K562 (cell line): ENCODE data around the gene ENTREP3. TPM values are rescaled to one million over a fixed set of nuclear protein-coding genes. Genes with fewer than 3 reads are reported as not detected.
A peak's percentile ranks its signal among the peaks of the same experiment; 100 is the strongest.

ENCODE experiments used
- ATAC-seq: fragments of 200-7000 bp; cut with Tn5 transposase; 3 replicates; pipeline ENCODE4 v1.9.1; 2020; ENCODE audit warnings: moderate library complexity
- BruUV-seq: library from RNA; stranded (reverse); fragments of 400-500 nt; replicated peaks from 2 replicates; lab custom pipeline; 2021; lab: Mats Ljungman, UMichigan
- CTCF ChIA-PET: fragments of 300-600 bp; formaldehyde crosslinking; extraction: SDS; loops from one replicate; lab custom pipeline; 2021; ENCODE audit warnings: low intra/inter-chr PET ratio; lab: Yijun Ruan, JAX
- POLR2A ChIA-PET: fragments of 300-600, 350-650 bp; sonication (Branson Sonifier 250); formaldehyde crosslinking; extraction: SDS; loops from one replicate; lab custom pipeline; 2021; ENCODE audit warnings: antibody characterized with exemption, inconsistent platforms; lab: Yijun Ruan, JAX
- DNase-seq, 4 experiments: peaks; one replicate each; pipeline versions ENCODE4 v3.0.0 to v3.0.0-alpha.2; 2011 to 2018; ENCODE audit warnings: low spot score in 3 of 4, mixed read lengths in 3 of 4; ENCODE audit errors: extremely low read depth in 1 of 4
- FAIRE-seq: peaks from 2 replicates; lab custom pipeline; 2011; peaks lifted over from hg19 to GRCh38; lab: Jason Lieb, UNC
- H2AFZ ChIP-seq: 2 replicates; pipeline ENCODE4 v1.6.0; 2011; ENCODE audit warnings: low read depth, low read length, control low read depth, inconsistent platforms
- H3K27ac ChIP-seq: fragments of 200-600 bp; 3 replicates; pipeline ENCODE4 v1.8.0; 2011; ENCODE audit warnings: low read depth, mild to moderate bottlenecking, control low read depth, inconsistent platforms, low read length, moderate library complexity, mixed read lengths; ENCODE audit errors: extremely low read depth
- H3K27me3 ChIP-seq, 2 experiments: fragments of 300-600 bp in 1 of 2; 2 replicates in 1 of 2; 3 replicates in 1 of 2; pipeline versions ENCODE4 v1.6.0 to v1.8.0; 2011; ENCODE audit warnings: inconsistent platforms in 2 of 2, low read length in 2 of 2, mild to moderate bottlenecking in 1 of 2, mixed read lengths in 1 of 2, moderate library complexity in 1 of 2; ENCODE audit not compliant: control insufficient read depth in 2 of 2, insufficient read depth in 2 of 2
- H3K36me3 ChIP-seq: fragments of 300-600 bp; 3 replicates; pipeline ENCODE4 v1.8.0; 2011; ENCODE audit warnings: mild to moderate bottlenecking, low read length, inconsistent platforms; ENCODE audit not compliant: control insufficient read depth, insufficient read depth
- H3K4me1 ChIP-seq, 2 experiments: fragments of 200-600 bp in 1 of 2; replicated peaks in 1 of 2; 2 replicates in 1 of 2; 3 replicates in 1 of 2; pipeline versions ENCODE4 v1.5.1 to v1.8.0; 2011; ENCODE audit warnings: inconsistent platforms in 2 of 2, low read length in 2 of 2, mild to moderate bottlenecking in 1 of 2, mixed read lengths in 1 of 2, moderate library complexity in 1 of 2; ENCODE audit not compliant: control insufficient read depth in 2 of 2, insufficient read depth in 2 of 2
- H3K4me2 ChIP-seq: 2 replicates; pipeline ENCODE4 v1.6.1; 2011; ENCODE audit warnings: low read length, control low read depth, inconsistent platforms, mixed read lengths; ENCODE audit not compliant: insufficient read depth
- H3K4me3 ChIP-seq: fragments of 200-600 bp; sonication (generic), shearing (Covaris generic); 2 replicates; pipeline ENCODE4 v1.5.1; 2016; ENCODE audit warnings: control low read depth, inconsistent platforms
- H3K79me2 ChIP-seq: fragments of 200-600 bp; 3 replicates; pipeline ENCODE4 v1.8.0; 2011; ENCODE audit warnings: low read length, inconsistent platforms; ENCODE audit not compliant: control insufficient read depth, insufficient read depth
- H3K9ac ChIP-seq, 2 experiments: 2 replicates each; pipeline versions ENCODE4 v1.6.0 to v1.6.1; 2011; ENCODE audit warnings: low read depth in 2 of 2, low read length in 2 of 2, control low read depth in 1 of 2, inconsistent platforms in 1 of 2, mild to moderate bottlenecking in 1 of 2, mixed read lengths in 1 of 2; ENCODE audit not compliant: insufficient read depth in 1 of 2
- H3K9me1 ChIP-seq: one replicate; pipeline ENCODE4 v1.6.0; 2011; ENCODE audit warnings: inconsistent platforms, mild to moderate bottlenecking, low read length, moderate library complexity; ENCODE audit not compliant: control insufficient read depth, insufficient read depth
- H3K9me3 ChIP-seq: replicated peaks from 2 replicates; pipeline ENCODE4 v1.5.1; 2011; ENCODE audit warnings: low read depth, low read length, inconsistent platforms; ENCODE audit not compliant: control insufficient read depth, insufficient read depth
- H4K20me1 ChIP-seq: replicated peaks from 2 replicates; pipeline ENCODE4 v1.6.1; 2011; ENCODE audit warnings: low read length, inconsistent platforms, mixed read lengths; ENCODE audit not compliant: control insufficient read depth, insufficient read depth
- GATAD2B ChIP-seq: fragments of 450-650 bp; IDR thresholded peaks from 2 replicates; pipeline ENCODE4 v1.6.1; 2017; ENCODE audit warnings: mild to moderate bottlenecking, borderline replicate concordance
- HNRNPH1 ChIP-seq: fragments of 200-400 bp; formaldehyde crosslinking; optimal IDR thresholded peaks from 2 replicates; pipeline ENCODE3; 2017; ENCODE audit warnings: low read depth, mild to moderate bottlenecking, low read length, moderate library complexity
- RBM39 ChIP-seq: fragments of 200-400 bp; formaldehyde crosslinking; optimal IDR thresholded peaks from 2 replicates; pipeline ENCODE3; 2018; ENCODE audit warnings: low read depth, low read length
- ZNF282 ChIP-seq: sonication (generic); formaldehyde crosslinking; IDR thresholded peaks from 2 replicates; pipeline ENCODE4 v1.8.1; 2023; ENCODE audit warnings: missing genetic modification reagents
- WGBS: fragments of 100-300 bp; shearing (Covaris generic); methylation state at CpG from one replicate; pipeline ENCODE4 v1.1.6; 2016; ENCODE audit warnings: low coverage, mixed read lengths; ENCODE audit not compliant: insufficient coverage; ENCODE audit errors: missing lambda C conversion rate; 5-methylcytosine and 5-hydroxymethylcytosine counted together
- in situ Hi-C: fragments of 300-500 bp; cut with MboI; formaldehyde crosslinking; loops from 4 replicates; pipeline ENCODE4 v1.15.0; 2018; ENCODE audit warnings: inconsistent platforms, mixed read lengths
- intact Hi-C: fragments of 100-400 bp; cut with micrococcal nuclease; formaldehyde crosslinking; loops from 2 replicates; pipeline ENCODE4 v1.14.2; 2022
- polyA plus RNA-seq, 8 experiments: library from polyadenylated mRNA; depleted of rRNA in 4 of 8; stranded (reverse) in 5 of 8; unstranded in 3 of 8; fragments of >200 nt; fragmentation: Nextera tagmentation in 2 of 8; fragmentation: Illumina TruSeq in 1 of 8; extraction: Ambion mirVana in 2 of 8; extraction: Trizol in 1 of 8; gene quantifications; 2 replicates each; pipeline versions ENCODE4 v1.2.1 to v1.2.3, GENCODE V29; 2011 to 2014; ENCODE audit warnings: inconsistent platforms in 1 of 8, missing spikeins in 1 of 8
- total RNA-seq, 7 experiments: library from RNA; depleted of rRNA in 6 of 7; stranded (reverse); fragments of >200 nt in 6 of 7; fragmentation: Illumina TruSeq in 2 of 7; extraction: Trizol in 2 of 7; gene quantifications; 2 replicates each; pipeline versions ENCODE4 v1.2.1 to v1.2.3, GENCODE V29; 2011 to 2021; ENCODE audit warnings: low replicate concordance in 1 of 7
- TF ChIP-seq, protein P1 (sequence below), 2 experiments: fragments of 450-650 bp in 1 of 2; sonication (generic) in 1 of 2; formaldehyde crosslinking in 1 of 2; IDR thresholded peaks in 1 of 2; conservative IDR thresholded peaks in 1 of 2; 2 replicates each; pipeline versions ENCODE4 v1.6.1 to v1.8.1; 2016 to 2023; ENCODE audit warnings: mild to moderate bottlenecking in 2 of 2, moderate library complexity in 2 of 2, inconsistent platforms in 1 of 2, missing genetic modification reagents in 1 of 2
- TF ChIP-seq, protein P2 (sequence below), 3 experiments: fragments of 200-800 bp in 1 of 3; fragments of 250-450 bp in 1 of 3; fragments of 450-650 bp in 1 of 3; sonication (Bioruptor Pico) in 1 of 3; sonication (Bioruptor generic) in 1 of 3; formaldehyde crosslinking in 1 of 3; IDR thresholded peaks; 2 replicates each; pipeline versions ENCODE4 v1.6.1 to v1.8.0; 2016 to 2022; ENCODE audit warnings: mild to moderate bottlenecking in 2 of 3, missing genetic modification characterization in 2 of 3, missing compliant biosample characterization in 1 of 3, moderate library complexity in 1 of 3
- TF ChIP-seq, protein P3 (sequence below), 2 experiments: fragments of 450-650 bp in 1 of 2; IDR thresholded peaks; 2 replicates each; pipeline ENCODE4 v1.6.1; 2011 to 2017; ENCODE audit warnings: low read depth in 2 of 2, antibody characterized with exemption in 1 of 2, borderline replicate concordance in 1 of 2, low read length in 1 of 2, mild to moderate bottlenecking in 1 of 2, mixed read lengths in 1 of 2; ENCODE audit not compliant: control insufficient read depth in 1 of 2
- TF ChIP-seq, protein P4 (sequence below): fragments of 250-450 bp; sonication (Bioruptor Pico); IDR thresholded peaks from 2 replicates; pipeline ENCODE4 v1.4.0; 2020; ENCODE audit warnings: mild to moderate bottlenecking, moderate library complexity, borderline replicate concordance

Gene ENTREP3
- total and polyA plus RNA-seq, 9 of the 15 experiments (the other 6 are each of a cell fraction or from before 2014, with no cell fraction given) = 1.9 to 41.8 (median 5.9) TPM

DNA sequence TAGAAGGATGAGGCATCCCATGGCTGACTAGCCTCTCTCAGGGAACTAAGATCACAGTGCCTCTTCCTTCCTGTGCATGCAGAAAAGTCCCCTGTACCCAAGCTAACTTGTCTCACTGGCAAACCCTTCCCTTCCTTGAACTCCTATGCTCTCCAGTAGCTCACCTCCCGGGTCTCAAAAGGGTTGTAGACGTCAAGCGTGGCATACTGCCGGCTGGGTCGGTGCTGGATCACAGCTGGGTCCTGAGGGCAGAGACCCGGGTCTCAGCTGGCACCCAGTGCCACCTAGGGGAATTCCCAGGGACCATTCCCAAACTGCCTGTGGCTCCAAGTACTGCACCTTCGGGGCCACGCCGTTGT lies 6.2 kb upstream of the ENTREP3 start:
- Histone ChIP-seq H3K27ac (peak overlapping the region; percentile 64), H3K4me1 (peaks cover 7 to 23% of the 10 kb centered on the region in 2 experiments; a peak in 4 of 5 replicates), H3K4me3 (peak overlapping the region; percentile 65), H3K9me3 (no peaks in the 10 kb centered on the region), H3K36me3 (peaks cover 71% of the 10 kb centered on the region), H3K4me2 (peak overlapping the region; percentile 89), H3K79me2 (peaks cover 21% of the 10 kb centered on the region), H2AFZ (peak overlapping the region; percentile 75), H3K27me3 (no peaks in the 10 kb centered on the region), H3K9ac (peak overlapping the region; percentile 83 to 97)
- no peak for FAIRE-seq
- WGBS = 2% methylated on average over 9 of the region's 9 CpGs
- POLR2A ChIA-PET = interaction anchor here (0.6 to 3.8 kb wide), 7 partner anchors 10 to 67 kb away, joined by 3 to 29 read pairs (median 4); partner anchors contain the start of gene CLK2
- no TSS peak for BruUV-seq
- intact Hi-C loops = no loop called here
- TF ChIP-seq HNRNPH1 (no peak), GATAD2B (no peak), RBM39 (peak; percentile 26), ZNF282 (CRISPR knock-in tag) (no peak)
- TF ChIP-seq, protein P1, sequence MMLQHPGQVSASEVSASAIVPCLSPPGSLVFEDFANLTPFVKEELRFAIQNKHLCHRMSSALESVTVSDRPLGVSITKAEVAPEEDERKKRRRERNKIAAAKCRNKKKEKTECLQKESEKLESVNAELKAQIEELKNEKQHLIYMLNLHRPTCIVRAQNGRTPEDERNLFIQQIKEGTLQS (IDR thresholded peaks at IDR 0.05) = no peak
- TF ChIP-seq, protein P1 (CRISPR knock-in tag; conservative IDR thresholded peaks at IDR 0.05) = 0 out of 2 replicates have a peak, but pooled peaks have one; percentile 23
- TF ChIP-seq, protein P2, sequence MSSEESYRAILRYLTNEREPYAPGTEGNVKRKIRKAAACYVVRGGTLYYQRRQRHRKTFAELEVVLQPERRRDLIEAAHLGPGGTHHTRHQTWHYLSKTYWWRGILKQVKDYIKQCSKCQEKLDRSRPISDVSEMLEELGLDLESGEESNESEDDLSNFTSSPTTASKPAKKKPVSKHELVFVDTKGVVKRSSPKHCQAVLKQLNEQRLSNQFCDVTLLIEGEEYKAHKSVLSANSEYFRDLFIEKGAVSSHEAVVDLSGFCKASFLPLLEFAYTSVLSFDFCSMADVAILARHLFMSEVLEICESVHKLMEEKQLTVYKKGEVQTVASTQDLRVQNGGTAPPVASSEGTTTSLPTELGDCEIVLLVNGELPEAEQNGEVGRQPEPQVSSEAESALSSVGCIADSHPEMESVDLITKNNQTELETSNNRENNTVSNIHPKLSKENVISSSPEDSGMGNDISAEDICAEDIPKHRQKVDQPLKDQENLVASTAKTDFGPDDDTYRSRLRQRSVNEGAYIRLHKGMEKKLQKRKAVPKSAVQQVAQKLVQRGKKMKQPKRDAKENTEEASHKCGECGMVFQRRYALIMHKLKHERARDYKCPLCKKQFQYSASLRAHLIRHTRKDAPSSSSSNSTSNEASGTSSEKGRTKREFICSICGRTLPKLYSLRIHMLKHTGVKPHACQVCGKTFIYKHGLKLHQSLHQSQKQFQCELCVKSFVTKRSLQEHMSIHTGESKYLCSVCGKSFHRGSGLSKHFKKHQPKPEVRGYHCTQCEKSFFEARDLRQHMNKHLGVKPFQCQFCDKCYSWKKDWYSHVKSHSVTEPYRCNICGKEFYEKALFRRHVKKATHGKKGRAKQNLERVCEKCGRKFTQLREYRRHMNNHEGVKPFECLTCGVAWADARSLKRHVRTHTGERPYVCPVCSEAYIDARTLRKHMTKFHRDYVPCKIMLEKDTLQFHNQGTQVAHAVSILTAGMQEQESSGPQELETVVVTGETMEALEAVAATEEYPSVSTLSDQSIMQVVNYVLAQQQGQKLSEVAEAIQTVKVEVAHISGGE (CRISPR knock-in tag; IDR thresholded peaks at IDR 0.05) = peak in 1 of 3 experiments; percentile 46; a peak in 1 of 6 replicates
- TF ChIP-seq, protein P3, sequence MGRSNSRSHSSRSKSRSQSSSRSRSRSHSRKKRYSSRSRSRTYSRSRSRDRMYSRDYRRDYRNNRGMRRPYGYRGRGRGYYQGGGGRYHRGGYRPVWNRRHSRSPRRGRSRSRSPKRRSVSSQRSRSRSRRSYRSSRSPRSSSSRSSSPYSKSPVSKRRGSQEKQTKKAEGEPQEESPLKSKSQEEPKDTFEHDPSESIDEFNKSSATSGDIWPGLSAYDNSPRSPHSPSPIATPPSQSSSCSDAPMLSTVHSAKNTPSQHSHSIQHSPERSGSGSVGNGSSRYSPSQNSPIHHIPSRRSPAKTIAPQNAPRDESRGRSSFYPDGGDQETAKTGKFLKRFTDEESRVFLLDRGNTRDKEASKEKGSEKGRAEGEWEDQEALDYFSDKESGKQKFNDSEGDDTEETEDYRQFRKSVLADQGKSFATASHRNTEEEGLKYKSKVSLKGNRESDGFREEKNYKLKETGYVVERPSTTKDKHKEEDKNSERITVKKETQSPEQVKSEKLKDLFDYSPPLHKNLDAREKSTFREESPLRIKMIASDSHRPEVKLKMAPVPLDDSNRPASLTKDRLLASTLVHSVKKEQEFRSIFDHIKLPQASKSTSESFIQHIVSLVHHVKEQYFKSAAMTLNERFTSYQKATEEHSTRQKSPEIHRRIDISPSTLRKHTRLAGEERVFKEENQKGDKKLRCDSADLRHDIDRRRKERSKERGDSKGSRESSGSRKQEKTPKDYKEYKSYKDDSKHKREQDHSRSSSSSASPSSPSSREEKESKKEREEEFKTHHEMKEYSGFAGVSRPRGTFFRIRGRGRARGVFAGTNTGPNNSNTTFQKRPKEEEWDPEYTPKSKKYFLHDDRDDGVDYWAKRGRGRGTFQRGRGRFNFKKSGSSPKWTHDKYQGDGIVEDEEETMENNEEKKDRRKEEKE (IDR thresholded peaks at IDR 0.05; ENCODE audit: borderline replicate concordance in 1 of 2, control insufficient read depth in 1 of 2, low read depth in 2 of 2, low read length in 1 of 2) = no peak
- TF ChIP-seq, protein P4, sequence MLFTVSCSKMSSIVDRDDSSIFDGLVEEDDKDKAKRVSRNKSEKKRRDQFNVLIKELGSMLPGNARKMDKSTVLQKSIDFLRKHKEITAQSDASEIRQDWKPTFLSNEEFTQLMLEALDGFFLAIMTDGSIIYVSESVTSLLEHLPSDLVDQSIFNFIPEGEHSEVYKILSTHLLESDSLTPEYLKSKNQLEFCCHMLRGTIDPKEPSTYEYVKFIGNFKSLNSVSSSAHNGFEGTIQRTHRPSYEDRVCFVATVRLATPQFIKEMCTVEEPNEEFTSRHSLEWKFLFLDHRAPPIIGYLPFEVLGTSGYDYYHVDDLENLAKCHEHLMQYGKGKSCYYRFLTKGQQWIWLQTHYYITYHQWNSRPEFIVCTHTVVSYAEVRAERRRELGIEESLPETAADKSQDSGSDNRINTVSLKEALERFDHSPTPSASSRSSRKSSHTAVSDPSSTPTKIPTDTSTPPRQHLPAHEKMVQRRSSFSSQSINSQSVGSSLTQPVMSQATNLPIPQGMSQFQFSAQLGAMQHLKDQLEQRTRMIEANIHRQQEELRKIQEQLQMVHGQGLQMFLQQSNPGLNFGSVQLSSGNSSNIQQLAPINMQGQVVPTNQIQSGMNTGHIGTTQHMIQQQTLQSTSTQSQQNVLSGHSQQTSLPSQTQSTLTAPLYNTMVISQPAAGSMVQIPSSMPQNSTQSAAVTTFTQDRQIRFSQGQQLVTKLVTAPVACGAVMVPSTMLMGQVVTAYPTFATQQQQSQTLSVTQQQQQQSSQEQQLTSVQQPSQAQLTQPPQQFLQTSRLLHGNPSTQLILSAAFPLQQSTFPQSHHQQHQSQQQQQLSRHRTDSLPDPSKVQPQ (CRISPR knock-in tag) = no peak
- TF ChIP-seq, all 486 proteins: peak for 3
- DNase-seq (peak in 1 of 4 experiments; percentile 30), ATAC-seq (peak; percentile 2; the same call in 1 of the 3 replicates)
- CTCF ChIA-PET = no interaction called here
- H4K20me1 ChIP-seq = no peaks in the 10 kb centered on the region
- no peaks in the 10 kb centered on the region for H3K9me1 ChIP-seq
- in situ Hi-C loops = no loop called here
